GM19035 (cell line): Measurements from ENCODE around the gene KIF16B.
"Not testable (repeated sequence)": the region's sequence is repeated elsewhere in the genome, so short reads cannot be mapped to it uniquely, and the experiment has no call there.

Experiments used
- ATAC-seq: cut with Tn5 transposase; IDR thresholded peaks from one replicate; pipeline ENCODE4 v1.9.1; 2021; ENCODE audit not compliant: unreplicated experiment

Gene KIF16B

GRCh38 chr20:16267526-16267925 is 305.7 kb downstream of the KIF16B start:
- ATAC-seq, result no peak

GRCh38 chr20:16265334-16265733 is 307.9 kb downstream of the KIF16B start:
- no peak for ATAC-seq

DNA sequence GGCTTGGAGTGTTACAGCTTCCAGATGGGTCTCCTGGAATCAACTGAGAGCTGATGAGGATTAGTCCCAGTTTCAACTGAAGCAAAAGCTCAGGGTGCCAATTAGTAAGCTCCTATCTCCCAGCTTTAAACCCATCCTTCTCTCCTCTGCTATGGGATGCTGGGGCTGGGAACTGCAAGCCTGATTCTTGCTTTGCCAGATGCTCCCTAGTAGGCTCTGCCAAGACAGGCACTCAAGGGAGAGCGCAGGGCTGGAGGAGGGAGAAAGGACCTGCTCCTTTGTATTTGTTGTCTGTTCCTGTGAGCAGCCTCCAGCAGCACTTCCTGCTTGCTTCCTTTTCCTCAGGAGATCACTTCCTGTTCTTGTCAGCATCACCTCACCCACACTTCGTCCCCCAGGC is 309.7 kb downstream of the KIF16B start:
- ATAC-seq, result no peak

GRCh38 chr20:16262594-16262993 is 310.7 kb downstream of the KIF16B start:
- no peak for ATAC-seq

DNA sequence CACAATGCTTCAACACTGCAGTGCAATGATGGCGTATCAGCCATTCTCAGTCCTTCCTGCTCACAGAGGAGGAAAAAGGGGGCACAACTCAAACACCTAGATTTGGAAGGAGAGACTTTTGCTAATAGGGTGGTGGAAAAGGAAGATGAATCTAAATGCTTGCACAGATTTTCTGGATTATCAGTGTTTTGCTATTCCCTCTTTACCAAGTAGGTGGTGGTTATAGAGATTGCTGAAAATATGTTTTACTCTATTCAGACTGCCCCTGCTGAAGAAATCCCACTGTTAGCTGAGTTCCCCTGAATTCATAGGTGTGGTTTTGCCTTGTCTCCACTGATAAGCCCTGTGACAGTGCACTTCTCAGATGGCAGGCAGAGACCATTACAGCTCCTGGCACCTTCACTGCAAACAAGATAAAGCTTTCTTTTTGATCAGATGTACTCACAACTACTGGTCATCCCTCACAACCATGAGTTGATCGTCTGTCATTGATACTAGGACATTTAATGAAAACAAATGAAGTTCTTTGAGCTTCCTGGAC is 311.4 kb downstream of the KIF16B start:
- no peak for ATAC-seq

DNA sequence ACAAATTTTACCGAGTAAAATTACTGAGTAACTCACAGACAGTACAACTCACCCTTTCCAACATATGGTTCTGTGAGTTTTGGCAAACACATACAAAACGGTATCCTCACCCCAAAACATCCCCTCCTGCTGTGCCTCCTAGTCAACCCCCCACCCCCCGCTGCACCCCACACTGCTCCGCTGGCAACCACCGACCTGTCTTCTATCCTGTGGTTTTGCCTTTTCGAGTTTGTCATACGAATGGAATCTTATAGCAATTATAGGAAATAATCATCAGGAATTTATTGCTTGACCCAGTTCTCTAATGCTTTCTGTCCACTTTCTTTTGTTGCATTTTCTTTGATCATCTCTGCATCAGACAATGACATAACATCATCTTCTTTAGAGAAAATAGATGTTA is 312.3 kb downstream of the KIF16B start:
- ATAC-seq, result no peak

DNA sequence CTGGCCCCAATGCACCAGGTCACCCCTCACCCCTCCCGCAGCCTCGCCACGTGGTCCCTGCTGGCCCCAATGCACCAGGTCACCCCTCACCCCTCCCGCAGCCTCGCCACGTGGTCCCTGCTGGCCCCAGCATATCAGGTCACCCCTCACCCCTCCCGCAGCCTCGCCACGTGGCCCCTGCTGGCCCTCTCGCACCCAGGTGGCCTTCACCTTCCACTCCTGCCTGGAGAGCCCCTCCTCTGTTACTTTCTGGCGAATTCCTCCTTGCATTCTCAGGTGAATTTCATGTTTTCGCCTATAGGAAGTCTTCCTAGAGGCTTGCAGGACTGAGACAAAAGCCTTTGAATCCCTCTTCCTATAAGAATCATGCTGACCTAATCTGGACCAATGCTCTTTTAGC is 313.1 kb downstream of the KIF16B start:
- not testable (repeated sequence) for ATAC-seq

- no peak for ATAC-seq
These were observed 314.5 kb downstream of the KIF16B start for GRCh38 chr20:16258766-16259165.

- no peak for ATAC-seq
These were observed 315.3 kb downstream of the KIF16B start for GRCh38 chr20:16257813-16258430.

- no peak for ATAC-seq
These were observed 316.2 kb downstream of the KIF16B start for GRCh38 chr20:16257021-16257420.

- ATAC-seq, result no peak
These were observed 326.4 kb downstream of the KIF16B start for GRCh38 chr20:16246870-16247269.

DNA sequence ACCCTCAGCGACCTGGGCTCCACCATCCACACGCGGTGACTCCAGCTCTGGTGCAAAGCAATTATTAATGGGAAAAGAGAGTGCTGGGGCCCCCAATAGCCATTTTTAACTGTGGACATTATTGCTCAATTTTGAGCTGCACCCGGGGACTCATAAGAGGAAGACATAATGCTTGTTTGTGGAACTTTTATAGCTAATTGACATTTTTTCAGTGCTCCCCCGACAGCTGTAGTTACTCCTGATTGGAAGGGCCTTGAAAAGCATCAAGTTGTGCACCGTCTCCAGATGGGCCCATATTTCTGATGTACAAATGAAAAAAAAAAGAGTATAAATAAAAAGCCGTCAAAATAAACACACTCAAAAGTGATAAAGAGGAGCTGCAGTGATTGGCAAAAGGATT is 327.0 kb downstream of the KIF16B start:
- ATAC-seq, result no peak

DNA sequence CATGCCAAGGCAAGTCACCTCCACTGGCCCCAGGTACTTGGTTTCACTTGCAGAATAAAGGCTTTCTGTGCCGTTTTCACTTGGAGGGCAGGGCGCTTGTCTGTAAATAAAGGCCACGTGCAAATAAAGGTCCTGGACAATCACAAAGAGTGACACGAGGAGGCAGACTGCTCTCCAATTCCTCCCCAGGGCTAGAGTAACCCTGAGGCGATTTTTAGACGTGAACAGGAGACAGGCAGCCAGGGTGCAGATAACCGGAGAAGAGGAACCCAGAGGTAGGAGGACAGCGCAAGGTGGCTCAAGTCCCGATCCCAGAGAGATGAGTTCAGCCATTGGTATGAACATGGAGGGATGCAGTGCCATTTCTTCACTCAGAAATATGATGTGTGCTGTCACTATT is 327.4 kb downstream of the KIF16B start:
- ATAC-seq, result no peak

DNA sequence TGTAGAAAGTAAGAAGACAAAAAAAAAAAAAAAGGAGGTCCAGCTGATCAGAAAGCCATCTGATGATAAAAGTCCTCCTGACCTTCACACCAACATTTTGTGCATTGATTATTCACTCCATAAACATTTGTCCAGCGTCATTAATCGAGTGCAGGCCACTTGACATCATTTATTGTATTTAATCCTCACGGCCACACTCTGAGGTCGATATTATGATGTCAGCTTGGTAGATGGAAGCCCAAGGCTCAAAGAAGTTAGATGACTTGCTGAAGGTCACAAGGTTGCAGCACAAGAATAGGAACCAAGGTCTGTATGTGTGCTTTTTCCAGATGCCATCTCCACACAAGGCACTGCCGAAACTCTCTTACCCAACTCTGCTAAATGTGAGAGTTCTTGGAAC is 328.4 kb downstream of the KIF16B start:
- no peak for ATAC-seq

- ATAC-seq, result no peak
These were observed 329.8 kb downstream of the KIF16B start for GRCh38 chr20:16243470-16243869.

DNA sequence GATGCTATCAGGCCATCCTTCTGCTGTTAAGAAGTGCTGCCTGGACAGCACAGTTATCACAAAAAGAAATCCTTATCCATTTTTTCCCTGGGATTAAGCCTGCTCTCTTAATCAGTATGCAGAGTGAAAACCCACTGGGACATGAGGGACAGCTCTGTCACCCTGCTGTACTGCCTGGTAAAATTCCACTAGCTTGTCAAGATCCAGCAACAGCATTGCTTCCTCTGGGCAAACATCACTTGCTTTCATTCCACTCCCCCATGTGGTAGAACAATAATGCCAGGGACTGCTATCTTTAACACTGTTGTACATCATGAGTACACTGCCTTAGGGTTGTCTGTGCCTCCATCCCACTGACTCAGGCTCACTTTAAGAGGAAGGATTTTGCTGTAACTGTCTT is 331.3 kb downstream of the KIF16B start:
- no peak for ATAC-seq

- ATAC-seq, result no peak
These were observed 332.9 kb downstream of the KIF16B start for GRCh38 chr20:16240355-16240754.

DNA sequence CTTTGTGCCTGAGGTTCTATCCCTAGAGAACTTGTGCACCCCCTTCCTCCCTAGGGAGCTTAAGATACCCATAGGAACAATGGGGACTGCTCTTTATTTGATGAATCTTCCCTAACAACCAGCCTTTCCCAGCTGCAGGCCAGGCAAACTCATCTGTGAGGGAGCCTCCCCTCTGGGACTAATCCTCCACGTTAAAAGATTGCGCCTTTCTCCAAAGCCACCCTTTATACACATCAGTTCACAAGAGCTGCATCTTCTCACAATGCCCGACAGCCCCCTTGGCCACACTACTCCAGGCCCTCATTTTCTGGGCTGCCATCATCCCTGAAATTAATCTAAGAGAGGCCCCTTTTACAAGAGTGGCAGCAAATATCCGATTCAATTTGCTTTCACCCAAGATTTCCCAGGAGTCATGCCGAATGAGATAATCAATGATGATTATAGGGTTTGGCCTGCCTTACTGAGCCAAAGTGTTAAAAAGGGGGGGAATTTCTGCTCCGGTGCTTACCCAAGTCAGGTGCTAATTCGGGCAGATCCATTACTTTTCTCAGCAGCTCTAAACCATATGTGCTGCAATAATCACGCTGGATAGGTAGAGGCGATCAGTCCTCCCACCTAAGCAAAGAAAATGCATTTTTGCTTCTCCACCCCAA is 336.5 kb downstream of the KIF16B start:
- no peak for ATAC-seq

GRCh38 chr20:16230402-16230801 is 342.8 kb downstream of the KIF16B start:
- no peak for ATAC-seq

DNA sequence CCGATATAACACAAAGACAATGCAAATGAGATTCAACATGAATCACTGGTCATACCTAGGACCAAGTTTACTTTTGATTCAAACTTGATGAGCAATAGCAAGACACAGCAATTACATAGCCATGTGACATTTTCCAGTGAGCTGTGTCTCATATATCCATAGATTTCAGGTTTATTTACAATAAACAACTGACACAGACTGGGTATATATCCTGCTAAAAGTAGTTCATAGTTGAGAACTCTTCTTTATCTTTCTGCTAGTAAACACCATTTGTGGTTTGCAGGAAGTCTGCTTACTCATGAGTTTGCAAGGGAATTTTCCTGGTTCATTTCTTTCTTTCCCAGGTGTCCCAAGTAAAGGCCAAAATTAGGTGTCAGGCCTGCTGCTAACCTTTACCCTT is 343.4 kb downstream of the KIF16B start:
- no peak for ATAC-seq

- no peak for ATAC-seq
These were observed 344.5 kb downstream of the KIF16B start for GRCh38 chr20:16228722-16229121.

- ATAC-seq, result not testable (repeated sequence)
These were observed 346.3 kb downstream of the KIF16B start for GRCh38 chr20:16226961-16227360.

- ATAC-seq, result no peak
These were observed 348.4 kb downstream of the KIF16B start for GRCh38 chr20:16224836-16225235.
